SKM-1 (cell line): ENCODE measurements around the gene ARL5B.

Source experiments
- DNase-seq: peaks from one replicate; lab custom pipeline; 2025; ENCODE audit not compliant: unreplicated experiment; lab: John Stamatoyannopoulos, UW

Gene ARL5B

DNA sequence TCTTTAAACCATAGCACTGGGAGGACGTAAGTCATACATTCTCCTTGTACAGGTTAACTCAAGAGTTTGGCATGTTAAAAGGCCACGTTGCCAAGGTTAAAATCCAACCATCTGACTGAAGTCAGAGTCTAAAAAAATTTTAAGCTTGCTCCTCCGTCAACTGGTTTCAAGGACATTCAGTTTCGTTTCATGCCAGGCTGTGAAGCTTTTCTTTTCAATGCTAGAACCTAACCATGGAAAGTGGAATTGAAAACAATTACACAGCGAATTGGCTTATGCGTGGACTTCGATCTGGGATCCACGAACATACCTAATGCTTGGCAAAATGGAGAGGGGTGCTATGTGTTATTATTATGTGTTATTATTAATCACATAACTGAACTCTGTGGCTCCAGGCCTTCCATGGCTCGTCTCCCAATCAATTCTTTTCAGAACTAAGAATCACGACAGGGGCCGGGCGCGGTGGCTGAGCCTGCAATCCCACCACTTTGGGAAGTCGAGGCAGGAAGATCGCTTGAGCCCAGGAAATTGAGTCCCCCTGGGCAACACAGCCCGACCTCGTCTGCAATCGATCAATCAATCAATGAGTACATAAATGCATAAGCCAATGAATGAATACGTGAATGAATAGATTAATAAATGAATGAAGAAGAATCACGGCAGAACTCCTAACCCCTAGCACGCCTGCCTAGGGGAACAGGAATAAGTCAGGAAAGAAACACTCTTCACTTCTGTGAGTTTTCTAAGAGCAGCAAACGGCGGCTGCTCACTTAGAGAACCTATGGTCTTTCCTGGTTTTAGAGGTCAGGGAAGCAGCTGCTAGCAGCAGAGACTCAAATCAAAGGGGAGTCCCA lies 733 bp upstream of the ARL5B start:
- no peak for DNase-seq

DNA sequence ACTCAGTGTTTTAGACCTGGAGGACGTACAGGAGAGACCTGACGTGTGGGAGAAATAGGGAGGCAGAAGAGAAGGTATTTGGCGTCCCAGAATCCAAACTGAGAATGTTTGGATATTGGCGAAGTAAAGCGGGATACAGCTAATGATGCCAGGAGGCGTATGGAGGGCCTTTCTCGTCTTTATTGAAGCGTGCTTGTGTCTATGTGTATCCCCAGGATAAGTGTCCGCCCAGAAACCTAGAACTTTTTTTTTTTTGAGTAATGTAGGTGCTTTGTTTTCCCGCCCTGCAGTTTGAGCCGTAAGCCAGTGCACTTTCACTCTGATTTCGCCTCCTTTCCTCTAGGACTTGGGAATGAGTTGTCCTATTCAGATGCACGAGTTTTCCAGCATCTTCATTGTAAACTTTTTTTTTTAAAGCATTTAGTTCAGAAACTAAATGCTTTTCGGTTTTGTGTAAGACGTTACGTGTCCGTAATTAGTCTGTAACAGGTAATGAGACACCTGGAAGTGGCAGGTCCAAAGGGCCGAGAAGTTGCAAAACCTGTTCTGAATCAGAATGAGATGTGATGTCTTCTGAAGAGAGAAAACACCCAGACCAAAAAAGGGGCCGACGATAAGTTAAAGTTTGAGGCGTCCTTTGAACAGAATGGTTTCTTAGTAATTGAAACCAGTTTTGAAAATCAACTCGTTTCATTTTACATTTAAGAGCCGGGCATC lies 746 bp downstream of the ARL5B start:
- no peak for DNase-seq

DNA sequence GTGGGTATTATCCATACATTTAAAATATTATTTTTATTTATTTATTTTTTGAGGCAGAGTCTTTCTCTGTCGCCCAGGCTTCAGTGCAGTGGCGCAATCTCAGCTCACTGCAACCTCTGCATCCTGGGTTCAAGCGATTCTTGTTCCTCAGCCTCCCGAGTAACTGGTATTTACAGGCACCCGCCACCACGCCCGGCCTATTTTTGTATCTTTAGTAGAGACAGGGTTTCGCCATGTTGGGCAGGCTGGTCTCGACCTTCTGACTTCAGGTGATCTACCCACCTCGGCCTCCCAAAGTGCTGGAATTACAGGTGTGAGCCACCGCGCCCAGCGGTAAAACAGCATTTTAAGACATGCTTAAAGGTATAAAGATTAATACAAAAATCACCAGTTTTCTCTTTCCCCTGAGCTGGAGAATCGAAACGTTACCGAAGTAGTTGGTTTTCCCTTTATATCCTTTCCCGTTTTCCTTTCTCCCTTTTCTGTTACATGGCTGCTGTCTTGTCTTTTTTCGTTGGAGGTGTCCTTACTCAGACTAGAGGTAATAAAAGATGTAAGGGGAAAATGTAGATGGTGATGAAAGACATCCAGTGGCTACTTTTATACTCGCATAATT lies 1.7 kb downstream of the ARL5B start:
- no peak for DNase-seq

GRCh38 chr10:18664841-18665478 lies 5.7 kb downstream of the ARL5B start:
- DNase-seq: no peak

DNA sequence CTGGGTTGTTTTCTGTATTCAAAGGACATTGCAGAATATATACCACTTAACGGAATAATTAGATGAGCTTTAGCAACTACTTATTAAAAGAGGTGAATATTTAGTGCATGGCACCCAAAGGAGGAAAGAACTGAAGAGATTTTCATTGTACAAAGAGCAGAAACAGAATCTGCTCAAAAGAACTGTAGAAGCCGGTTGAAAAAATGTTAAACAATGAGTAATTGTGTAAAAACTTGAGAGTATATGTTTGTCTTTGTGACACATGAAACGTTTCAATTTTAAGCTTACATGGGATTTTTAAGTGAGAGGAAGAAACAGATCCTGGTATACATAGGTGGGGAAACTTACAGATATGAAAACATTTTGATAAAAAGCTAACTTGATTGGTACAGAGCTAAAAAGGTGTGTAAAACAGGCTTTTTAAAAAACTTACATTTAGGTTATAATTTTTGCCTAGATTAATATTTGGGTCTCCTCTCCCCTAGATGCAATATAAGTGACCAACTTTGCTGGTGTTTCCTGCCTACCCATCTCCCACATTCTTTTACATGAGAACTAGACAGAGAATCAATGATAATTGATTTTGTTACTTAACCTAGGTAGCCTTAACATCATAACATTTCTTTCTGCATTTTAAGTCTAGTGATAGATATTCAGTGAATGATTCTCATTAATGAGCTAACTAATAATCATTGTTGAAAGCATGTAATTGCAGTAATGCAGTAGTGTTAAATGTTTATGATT lies 6.8 kb downstream of the ARL5B start:
- no peak for DNase-seq

GRCh38 chr10:18666810-18667209 lies 7.6 kb downstream of the ARL5B start:
- no peak for DNase-seq

DNA sequence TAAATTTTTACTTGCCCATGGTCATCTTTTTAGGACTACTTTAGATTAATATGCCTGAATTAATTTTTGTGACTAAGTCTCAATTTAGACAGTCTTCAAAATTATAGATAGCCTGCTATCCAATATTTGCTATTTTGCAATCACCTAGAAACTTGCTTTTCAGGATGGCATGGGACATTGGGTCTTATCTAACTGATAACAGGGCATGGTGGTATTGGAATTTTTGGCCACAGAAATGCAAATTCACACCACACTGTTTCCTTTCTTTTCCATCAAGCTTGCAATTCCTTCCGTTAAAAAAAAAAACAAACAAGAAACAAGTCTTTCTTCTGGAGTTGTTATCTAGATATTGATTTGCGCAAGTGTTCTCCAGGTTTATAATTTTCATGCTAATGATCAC lies 8.8 kb downstream of the ARL5B start:
- DNase-seq: no peak

GRCh38 chr10:18675086-18675801 lies 16.0 kb downstream of the ARL5B start:
- no peak for DNase-seq

GRCh38 chr10:18680754-18681153 lies 21.5 kb downstream of the ARL5B start:
- no peak for DNase-seq

DNA sequence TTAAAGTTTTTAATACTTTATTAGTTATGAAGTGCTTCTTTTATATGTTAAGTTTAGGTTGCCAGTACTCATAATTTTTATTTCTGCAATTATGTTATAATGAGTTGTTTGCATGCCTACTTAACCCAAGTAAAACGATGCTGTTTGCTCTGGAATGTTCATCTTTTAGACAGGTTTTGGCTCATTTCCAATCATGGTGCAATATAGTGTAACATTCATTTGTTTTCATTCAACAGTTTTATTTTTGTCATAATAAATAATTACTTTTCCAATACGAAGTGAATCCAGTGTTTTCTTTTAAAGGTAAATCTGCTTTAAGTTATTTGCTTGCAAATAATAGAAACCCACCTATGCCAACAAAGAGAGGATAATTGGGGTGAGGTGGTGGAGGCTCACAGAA lies 22.1 kb downstream of the ARL5B start:
- no peak for DNase-seq

DNA sequence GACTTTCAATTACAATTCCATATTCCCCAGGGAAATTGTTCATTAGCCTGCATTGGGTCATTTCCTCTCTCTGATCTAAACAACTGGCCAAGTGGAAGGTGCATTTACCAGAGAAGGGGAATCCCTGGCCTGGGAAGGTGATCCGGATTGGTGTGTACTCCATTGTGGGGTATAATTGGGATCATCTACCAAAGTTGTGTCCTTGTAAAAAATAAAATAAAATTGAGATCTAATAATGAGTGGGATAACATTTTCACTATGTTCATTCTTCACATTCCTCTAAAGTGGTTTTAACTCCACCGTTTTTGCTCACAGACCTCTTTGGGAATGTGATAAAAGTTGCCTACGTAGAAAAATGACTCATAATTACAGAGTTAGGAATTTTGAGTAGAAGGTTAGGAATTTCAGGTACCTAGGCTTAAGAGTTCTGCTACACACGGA lies 22.8 kb downstream of the ARL5B start:
- no peak for DNase-seq

GRCh38 chr10:18683427-18683826 lies 24.2 kb downstream of the ARL5B start:
- no peak for DNase-seq

DNA sequence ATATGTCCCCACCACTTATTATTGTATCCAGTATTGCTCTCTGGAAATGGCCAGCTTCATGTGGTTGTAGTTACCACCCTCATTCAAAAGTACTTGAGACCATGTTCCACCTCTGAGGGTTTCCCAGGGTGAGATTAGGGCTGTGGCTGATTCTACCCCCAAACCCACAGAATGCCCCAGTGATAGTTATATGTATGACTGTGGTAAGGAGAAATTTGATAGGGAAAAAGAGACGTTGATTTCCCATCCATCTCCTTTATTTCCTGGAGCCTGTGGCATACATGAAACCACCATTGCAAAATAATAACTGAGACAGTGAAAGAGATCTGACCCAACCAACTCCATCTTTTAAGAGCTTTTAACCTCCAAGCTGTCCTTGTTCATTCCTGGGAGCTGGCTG lies 25.2 kb downstream of the ARL5B start:
- DNase-seq: no peak

DNA sequence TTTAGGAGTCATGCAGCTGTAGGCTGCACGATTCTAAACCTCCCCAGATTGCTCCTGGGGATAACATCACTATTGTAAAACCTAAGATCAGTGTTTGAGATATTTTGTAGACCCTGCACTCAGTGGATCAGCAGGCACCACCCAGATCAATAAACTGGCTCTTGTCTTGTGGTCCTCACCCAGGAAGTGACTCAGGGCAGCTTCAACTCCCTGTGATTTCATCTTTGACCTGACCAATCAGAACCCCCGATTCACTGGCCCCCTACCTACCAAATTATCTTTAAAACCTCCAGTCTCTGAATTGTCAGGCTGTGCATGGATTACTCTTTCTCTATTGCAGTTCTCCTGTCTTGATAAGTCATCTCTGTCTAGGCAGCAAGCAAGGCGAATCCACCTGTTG lies 25.7 kb downstream of the ARL5B start:
- DNase-seq: no peak

GRCh38 chr10:18685555-18685954 lies 26.3 kb downstream of the ARL5B start:
- no peak for DNase-seq

- DNase-seq: no peak
Observed at GRCh38 chr10:18687195-18687594, 28.0 kb downstream of the ARL5B start.

- no peak for DNase-seq
Observed at GRCh38 chr10:18687706-18688105, 28.5 kb downstream of the ARL5B start.

- DNase-seq: no peak
Observed at GRCh38 chr10:18689498-18689897, 30.3 kb downstream of the ARL5B start.

DNA sequence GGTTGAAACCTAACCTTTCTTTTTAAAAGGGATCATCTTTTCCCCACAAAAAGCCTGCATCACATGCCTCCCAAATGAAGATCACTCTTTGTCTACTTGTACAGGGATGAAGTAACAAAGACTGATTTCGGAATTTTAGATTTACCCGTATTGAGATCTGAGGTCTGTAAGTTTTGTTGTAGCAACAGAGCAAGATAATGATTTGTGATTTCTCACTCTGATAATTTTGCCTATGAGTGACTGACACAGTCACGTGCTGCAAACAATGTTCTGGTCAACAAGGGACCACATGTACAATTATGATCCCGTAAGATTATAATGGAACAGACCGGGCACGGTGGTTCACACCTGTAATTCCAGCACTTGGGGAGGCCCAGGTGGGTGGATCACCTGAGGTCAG lies 31.3 kb downstream of the ARL5B start:
- no peak for DNase-seq
